ENCODE results near the gene AP1M1.

The AP1M1 gene

GRCh38 chr19:16207490-16208025, 9.8 kb downstream of the AP1M1 start:
- no peak for DNase-seq (ENCODE audit: low read depth)

GRCh38 chr19:16208064-16208759, 10.5 kb downstream of the AP1M1 start:
- DNase-seq (ENCODE audit: low read depth) = no peak

- no peak for DNase-seq (ENCODE audit: low read depth)
These were observed 11.3 kb downstream of the AP1M1 start for GRCh38 chr19:16208847-16209665.

GRCh38 chr19:16210168-16210567, 12.5 kb downstream of the AP1M1 start:
- no peak for DNase-seq (ENCODE audit: low read depth)

DNA sequence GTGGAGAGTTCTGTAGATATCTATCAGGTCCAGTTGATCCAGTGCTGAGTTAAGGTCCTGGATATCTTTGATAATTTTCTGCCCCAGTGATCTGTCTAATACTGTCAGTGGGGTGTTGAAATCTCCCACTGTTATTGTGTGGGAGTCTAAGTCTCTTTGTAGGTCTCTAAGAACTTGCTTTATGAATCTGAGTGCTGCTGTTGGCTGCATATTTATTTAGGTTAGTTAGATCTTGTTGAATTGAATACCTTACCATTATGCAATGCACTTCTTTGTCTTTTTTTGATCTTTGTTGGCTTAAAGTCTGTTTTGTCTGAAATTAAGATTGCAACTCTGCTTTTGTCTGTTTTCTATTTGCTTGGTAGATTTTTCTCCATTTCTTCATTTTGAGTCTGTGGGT, 15.4 kb downstream of the AP1M1 start:
- no peak for DNase-seq (ENCODE audit: low read depth)

DNA sequence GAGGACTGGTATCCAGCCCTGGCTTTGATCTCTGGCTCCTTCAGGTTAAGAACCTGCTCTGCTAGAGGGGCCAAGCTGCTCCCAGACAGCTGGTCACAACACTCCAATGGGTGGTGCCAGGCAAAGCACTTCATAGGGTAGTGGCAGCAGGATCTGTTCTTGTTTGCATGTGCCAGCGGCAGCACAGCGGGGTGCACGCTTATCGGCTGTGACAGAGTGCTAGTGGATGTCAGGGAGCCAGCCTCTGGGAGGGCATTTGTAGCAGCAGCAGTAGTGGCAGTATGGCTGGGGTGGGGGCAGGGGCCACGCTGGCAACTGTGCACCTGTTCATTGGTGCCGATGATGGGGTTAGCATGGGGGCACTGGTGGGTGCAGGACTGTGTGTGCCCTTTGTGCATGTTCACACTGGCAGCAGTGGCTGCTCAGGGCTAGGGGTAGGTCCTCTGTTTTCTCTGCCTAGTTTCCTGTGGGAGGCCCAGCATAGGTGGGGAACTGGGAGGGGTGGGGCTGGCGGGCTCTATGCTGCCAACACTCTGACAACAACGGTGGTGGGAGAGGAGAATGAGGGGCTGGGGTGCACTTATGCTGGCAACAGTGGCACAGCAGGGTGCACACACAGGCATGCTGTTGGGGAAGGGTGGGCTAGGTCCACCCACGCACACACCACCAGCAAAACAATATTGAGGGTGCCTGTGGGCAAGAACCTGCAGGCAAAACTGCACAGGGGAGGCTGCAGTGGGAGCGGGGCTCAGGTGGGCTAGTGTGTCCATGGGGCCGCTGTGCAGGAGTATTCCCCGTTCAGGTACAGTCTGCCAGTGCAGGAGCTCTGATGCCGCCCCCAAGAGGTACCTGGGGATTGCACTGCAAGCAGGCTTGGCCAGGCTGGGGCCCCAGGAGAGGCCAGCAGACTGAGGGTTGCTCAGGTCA, 19.3 kb downstream of the AP1M1 start:
- DNase-seq (ENCODE audit: low read depth) = no peak

GRCh38 chr19:16217716-16218451, 20.2 kb downstream of the AP1M1 start:
- no peak for DNase-seq (ENCODE audit: low read depth)

GRCh38 chr19:16218851-16219250, 21.1 kb downstream of the AP1M1 start:
- no peak for DNase-seq (ENCODE audit: low read depth)

DNA sequence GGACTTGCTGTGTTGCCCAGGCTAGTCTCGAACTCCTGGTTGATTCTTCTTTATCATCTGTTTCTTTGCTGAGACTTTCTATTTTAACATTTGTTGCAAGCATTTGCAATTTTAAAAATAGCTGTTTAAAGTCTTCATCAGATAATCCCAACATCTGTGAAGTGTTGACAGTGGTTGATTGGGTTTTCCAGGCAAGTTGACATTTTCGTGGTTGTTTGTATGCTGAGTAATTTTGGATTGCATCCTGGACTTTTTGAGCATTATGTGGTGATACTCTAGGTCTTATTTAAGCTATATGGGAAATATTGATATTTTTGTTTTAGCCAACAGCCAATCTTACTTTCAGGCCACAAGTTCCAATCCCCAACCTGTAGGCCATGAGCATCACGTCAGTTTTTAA, 25.1 kb downstream of the AP1M1 start:
- DNase-seq (ENCODE audit: low read depth) = no peak

DNA sequence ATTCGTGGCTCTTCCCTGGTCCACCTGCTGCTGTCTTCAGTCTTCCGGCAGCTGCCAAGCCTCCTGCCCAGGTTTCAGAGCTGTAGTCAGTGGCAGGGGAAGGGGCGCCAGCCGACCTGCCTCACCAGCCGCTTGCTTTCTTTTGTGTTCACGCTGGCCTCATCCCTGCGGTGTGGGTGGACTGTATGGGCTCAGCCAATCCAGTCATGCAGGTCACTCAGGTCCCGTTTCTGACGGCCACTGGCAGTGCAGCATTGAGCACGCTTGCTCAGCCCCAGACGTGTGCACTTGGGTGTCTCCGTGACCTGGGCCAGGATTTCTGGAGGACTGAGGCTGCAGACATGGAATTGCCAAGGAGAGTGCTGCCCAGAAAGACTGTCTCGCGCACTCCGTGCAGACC, 26.0 kb downstream of the AP1M1 start:
- DNase-seq (ENCODE audit: low read depth) = no peak

DNA sequence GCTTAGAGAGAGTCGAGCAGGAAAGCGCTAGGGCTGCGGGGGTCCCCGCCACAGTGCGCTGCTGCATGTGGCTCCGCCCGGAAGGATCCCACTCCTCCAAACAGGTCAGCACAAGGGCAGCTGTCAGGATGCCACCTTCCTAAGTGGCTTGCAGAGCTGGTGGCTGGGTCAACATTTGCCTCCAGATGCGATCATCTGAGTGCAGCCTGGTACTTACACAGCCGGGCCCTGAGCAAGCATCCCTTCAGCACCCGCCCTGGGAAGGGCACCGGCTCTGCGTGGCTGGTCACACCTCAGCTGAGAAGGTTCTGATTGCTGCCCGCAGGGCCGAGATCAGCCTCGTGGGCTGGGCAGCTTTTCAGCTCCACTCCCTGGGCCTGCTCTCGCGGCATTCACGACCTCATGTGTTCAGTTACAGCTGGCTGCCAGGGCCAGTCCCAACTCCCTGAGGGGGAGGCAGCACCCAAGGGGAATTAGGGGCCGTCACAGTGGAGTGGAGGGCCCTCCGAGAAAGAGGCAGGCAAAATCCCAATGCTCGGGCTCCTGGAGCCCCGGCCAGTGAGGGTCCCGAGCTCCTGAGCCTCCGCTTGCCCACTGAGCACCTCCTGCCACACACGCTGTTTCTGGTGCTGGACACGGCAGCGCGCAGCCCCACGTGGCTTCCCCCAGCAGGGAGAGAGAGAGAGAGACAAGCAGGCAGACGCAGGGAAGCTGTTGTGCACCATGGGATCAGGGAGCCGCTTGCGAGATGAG, 26.8 kb downstream of the AP1M1 start:
- DNase-seq (ENCODE audit: low read depth) = no peak

- no peak for DNase-seq (ENCODE audit: low read depth)
These were observed 27.8 kb downstream of the AP1M1 start for GRCh38 chr19:16225279-16226183.

DNA sequence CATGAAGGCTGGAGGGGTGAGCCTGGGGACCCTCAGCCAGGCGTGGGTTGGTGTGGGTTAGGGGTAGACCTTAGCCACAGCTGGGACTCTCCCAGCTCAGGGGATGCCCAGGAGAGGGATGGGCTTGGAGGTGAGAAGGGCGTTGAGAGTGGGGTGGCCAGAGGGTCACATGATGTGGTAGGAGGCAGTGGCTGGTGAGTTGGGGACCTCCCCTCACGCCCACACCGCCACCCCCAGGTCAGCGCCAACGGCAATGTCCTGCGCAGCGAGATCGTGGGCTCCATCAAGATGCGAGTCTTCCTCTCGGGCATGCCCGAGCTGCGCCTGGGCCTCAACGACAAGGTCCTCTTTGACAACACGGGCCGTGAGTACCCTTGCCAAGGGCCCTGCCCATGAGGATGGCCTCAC, 28.5 kb downstream of the AP1M1 start:
- no peak for DNase-seq (ENCODE audit: low read depth)

DNA sequence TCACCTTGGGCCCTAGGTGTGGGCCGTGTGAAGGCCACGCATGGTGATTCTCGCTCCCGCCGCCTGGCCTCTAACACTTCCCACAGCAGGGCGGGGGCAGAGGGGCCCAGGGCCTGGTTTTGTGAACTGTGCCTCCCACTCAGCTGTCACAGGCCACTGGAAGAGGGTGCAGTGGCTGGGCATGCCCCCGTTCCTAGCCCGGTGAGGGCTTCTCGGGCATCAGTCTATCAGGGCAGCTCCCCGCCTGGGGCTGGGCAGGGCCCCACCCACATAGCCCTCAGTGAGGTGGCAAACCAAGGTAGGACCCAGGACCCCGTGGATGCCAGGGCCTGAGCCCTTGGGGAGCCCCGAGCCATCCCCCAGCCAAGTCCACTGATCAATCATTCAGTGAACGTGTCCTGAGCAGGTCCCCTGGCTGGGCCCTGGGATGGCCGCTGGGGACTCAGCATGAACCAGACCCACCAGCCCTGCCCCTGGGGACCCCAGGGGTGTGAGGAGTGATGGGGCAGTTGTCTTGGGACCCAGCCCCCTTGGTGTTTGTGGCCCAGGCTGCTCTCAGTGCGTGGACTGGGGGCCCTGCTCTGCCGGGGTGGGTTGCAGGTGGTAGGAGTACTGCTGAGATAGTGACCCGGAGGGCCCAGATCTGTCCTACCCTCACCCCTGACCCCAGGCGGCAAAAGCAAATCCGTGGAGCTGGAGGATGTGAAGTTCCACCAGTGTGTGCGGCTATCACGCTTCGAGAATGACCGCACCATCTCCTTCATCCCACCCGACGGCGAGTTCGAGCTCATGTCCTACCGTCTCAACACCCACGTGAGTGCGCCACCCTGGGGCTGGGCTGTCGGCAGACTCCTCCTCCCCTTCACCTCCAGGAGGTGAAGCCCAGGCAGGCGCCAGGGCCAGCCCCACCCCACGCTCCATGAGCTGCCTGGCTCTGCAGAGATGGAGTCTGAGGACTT, 29.4 kb downstream of the AP1M1 start:
- DNase-seq (ENCODE audit: low read depth) = no peak

GRCh38 chr19:16227837-16228636, 30.3 kb downstream of the AP1M1 start:
- no peak for DNase-seq (ENCODE audit: low read depth)

GRCh38 chr19:16228637-16229321, 31.1 kb downstream of the AP1M1 start:
- DNase-seq (ENCODE audit: low read depth) = no peak

DNA sequence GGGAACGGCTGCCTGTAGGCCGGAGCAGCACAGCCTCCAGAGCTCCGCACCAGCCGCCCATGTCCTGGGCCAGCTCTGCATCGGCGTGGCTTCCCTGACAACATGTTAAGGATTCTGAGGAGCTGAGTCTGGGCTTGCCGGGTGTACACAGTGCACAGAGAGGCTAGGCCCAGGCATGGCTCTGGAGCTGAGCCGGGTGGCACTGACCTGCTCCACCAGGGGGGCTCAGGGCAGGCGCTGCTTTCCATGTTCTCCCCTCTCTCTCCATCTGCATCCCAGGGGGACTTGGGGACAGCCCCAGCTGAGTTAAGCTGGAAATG, 31.6 kb downstream of the AP1M1 start:
- no peak for DNase-seq (ENCODE audit: low read depth)
